MM.1S (cell line): ENCODE results near the gene AGBL1.

Source experiments
- EZH2 ChIP-seq: fragments of 300-600 bp; sonication (generic); optimal IDR thresholded peaks from 2 replicates; pipeline ENCODE3; 2017; ENCODE audit warnings: low read depth, mild to moderate bottlenecking, antibody characterized with exemption, low read length, mixed read lengths
- TF ChIP-seq, protein P1 (sequence below): fragments of 300-600 bp; sonication (generic); IDR thresholded peaks from 2 replicates; pipeline ENCODE4 v1.5.1; 2016; ENCODE audit warnings: antibody characterized with exemption, low read length, mixed read lengths

GRCh38 chr15:86912661-86913060 is 833.0 kb downstream of the AGBL1 start:
- TF ChIP-seq, protein P1, sequence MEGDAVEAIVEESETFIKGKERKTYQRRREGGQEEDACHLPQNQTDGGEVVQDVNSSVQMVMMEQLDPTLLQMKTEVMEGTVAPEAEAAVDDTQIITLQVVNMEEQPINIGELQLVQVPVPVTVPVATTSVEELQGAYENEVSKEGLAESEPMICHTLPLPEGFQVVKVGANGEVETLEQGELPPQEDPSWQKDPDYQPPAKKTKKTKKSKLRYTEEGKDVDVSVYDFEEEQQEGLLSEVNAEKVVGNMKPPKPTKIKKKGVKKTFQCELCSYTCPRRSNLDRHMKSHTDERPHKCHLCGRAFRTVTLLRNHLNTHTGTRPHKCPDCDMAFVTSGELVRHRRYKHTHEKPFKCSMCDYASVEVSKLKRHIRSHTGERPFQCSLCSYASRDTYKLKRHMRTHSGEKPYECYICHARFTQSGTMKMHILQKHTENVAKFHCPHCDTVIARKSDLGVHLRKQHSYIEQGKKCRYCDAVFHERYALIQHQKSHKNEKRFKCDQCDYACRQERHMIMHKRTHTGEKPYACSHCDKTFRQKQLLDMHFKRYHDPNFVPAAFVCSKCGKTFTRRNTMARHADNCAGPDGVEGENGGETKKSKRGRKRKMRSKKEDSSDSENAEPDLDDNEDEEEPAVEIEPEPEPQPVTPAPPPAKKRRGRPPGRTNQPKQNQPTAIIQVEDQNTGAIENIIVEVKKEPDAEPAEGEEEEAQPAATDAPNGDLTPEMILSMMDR: no peak
- TF ChIP-seq EZH2: no peak
